ENCODE measurements around the gene NRL.

The NRL gene

GRCh38 chr14:24129410-24129998 is 14.8 kb upstream of the NRL start:
- H3K36me3 ChIP-seq (ENCODE audit: insufficient read depth, low read length): no peaks in the 10 kb centered on the region
- no peak overlapping the region for H3K9ac ChIP-seq (ENCODE audit: low read length)
- H2AFZ ChIP-seq (ENCODE audit: low read length): no peak overlapping the region
- no peaks in the 10 kb centered on the region for H3K27me3 ChIP-seq (ENCODE audit: insufficient read depth, low read length)
- no peaks in the 10 kb centered on the region for H3K79me2 ChIP-seq (ENCODE audit: insufficient read depth, low read length)
- TF ChIP-seq CTCF (IDR thresholded peaks at IDR 0.05; ENCODE audit: low read length) (no peak), EZH2 (IDR thresholded peaks at IDR 0.05; ENCODE audit: borderline replicate concordance, low read length) (no peak)
- no peak overlapping the region for H3K27ac ChIP-seq (ENCODE audit: low read depth, low read length, poor library complexity, severe bottlenecking)
- H3K4me2 ChIP-seq (ENCODE audit: low read length): no peak overlapping the region
- peaks cover 12% of the 10 kb centered on the region for H3K4me1 ChIP-seq (ENCODE audit: insufficient read depth, low read length, severe bottlenecking)
- H4K20me1 ChIP-seq (ENCODE audit: insufficient read depth, low read length): no peaks in the 10 kb centered on the region
- H3F3A ChIP-seq (ENCODE audit: insufficient read depth, low read length): no peaks in the 10 kb centered on the region
- no peak overlapping the region for H3K4me3 ChIP-seq (ENCODE audit: low read depth, low read length, poor library complexity, severe bottlenecking)
- no peaks in the 10 kb centered on the region for H3K9me3 ChIP-seq (ENCODE audit: low read length)
- no peaks in the 10 kb centered on the region for H3K9me2 ChIP-seq (ENCODE audit: low read depth, low read length)

GRCh38 chr14:24127673-24128072 is 12.9 kb upstream of the NRL start:
- no peak overlapping the region for H3K4me2 ChIP-seq (ENCODE audit: low read length)
- no peaks in the 10 kb centered on the region for H4K20me1 ChIP-seq (ENCODE audit: insufficient read depth, low read length)
- no peaks in the 10 kb centered on the region for H3K79me2 ChIP-seq (ENCODE audit: insufficient read depth, low read length)
- no peak overlapping the region for H3K27ac ChIP-seq (ENCODE audit: low read depth, low read length, poor library complexity, severe bottlenecking)
- no peak overlapping the region for H3K4me3 ChIP-seq (ENCODE audit: low read depth, low read length, poor library complexity, severe bottlenecking)
- no peaks in the 10 kb centered on the region for H3F3A ChIP-seq (ENCODE audit: insufficient read depth, low read length)
- no peak overlapping the region for H3K9ac ChIP-seq (ENCODE audit: low read length)
- peaks cover 10% of the 10 kb centered on the region for H3K36me3 ChIP-seq (ENCODE audit: insufficient read depth, low read length)
- H3K27me3 ChIP-seq (ENCODE audit: insufficient read depth, low read length): no peaks in the 10 kb centered on the region
- no peaks in the 10 kb centered on the region for H3K9me3 ChIP-seq (ENCODE audit: low read length)
- TF ChIP-seq CTCF (IDR thresholded peaks at IDR 0.05; ENCODE audit: low read length) (no peak), EZH2 (IDR thresholded peaks at IDR 0.05; ENCODE audit: borderline replicate concordance, low read length) (no peak)
- peaks cover 10% of the 10 kb centered on the region for H3K4me1 ChIP-seq (ENCODE audit: insufficient read depth, low read length, severe bottlenecking)
- no peaks in the 10 kb centered on the region for H3K9me2 ChIP-seq (ENCODE audit: low read depth, low read length)
- no peak overlapping the region for H2AFZ ChIP-seq (ENCODE audit: low read length)

- no peaks in the 10 kb centered on the region for H3K9me3 ChIP-seq (ENCODE audit: low read length)
- no peak overlapping the region for H2AFZ ChIP-seq (ENCODE audit: low read length)
- no peak overlapping the region for H3K4me3 ChIP-seq (ENCODE audit: low read depth, low read length, poor library complexity, severe bottlenecking)
- H3K9me2 ChIP-seq (ENCODE audit: low read depth, low read length): no peaks in the 10 kb centered on the region
- H3F3A ChIP-seq (ENCODE audit: insufficient read depth, low read length): no peaks in the 10 kb centered on the region
- peaks cover 15% of the 10 kb centered on the region for H3K36me3 ChIP-seq (ENCODE audit: insufficient read depth, low read length)
- no peak overlapping the region for H3K9ac ChIP-seq (ENCODE audit: low read length)
- TF ChIP-seq CTCF (IDR thresholded peaks at IDR 0.05; ENCODE audit: low read length): no peak
- TF ChIP-seq EZH2 (IDR thresholded peaks at IDR 0.05; ENCODE audit: borderline replicate concordance, low read length): no peak
- H3K4me2 ChIP-seq (ENCODE audit: low read length): no peak overlapping the region
- H3K79me2 ChIP-seq (ENCODE audit: insufficient read depth, low read length): no peaks in the 10 kb centered on the region
- H3K27ac ChIP-seq (ENCODE audit: low read depth, low read length, poor library complexity, severe bottlenecking): no peak overlapping the region
- H3K27me3 ChIP-seq (ENCODE audit: insufficient read depth, low read length): no peaks in the 10 kb centered on the region
- peaks cover 2% of the 10 kb centered on the region for H3K4me1 ChIP-seq (ENCODE audit: insufficient read depth, low read length, severe bottlenecking)
- H4K20me1 ChIP-seq (ENCODE audit: insufficient read depth, low read length): no peaks in the 10 kb centered on the region
Observed at GRCh38 chr14:24126939-24127338, 12.2 kb upstream of the NRL start.
